ENCODE data around the gene PPP1R37.
A peak's percentile ranks its signal among the peaks of the same experiment; 100 is the strongest.

The PPP1R37 gene

GRCh38 chr19:45179072-45179891 is 86.3 kb downstream of the PPP1R37 start:
- DNase-seq (ENCODE audit: extremely low spot score, insufficient read length, low read depth), result no peak
- no peak for FAIRE-seq

GRCh38 chr19:45179892-45180370 is 87.0 kb downstream of the PPP1R37 start:
- FAIRE-seq (no peak), DNase-seq (ENCODE audit: extremely low spot score, insufficient read length, low read depth) (no peak)

GRCh38 chr19:45180936-45181335 is 88.0 kb downstream of the PPP1R37 start:
- DNase-seq (ENCODE audit: extremely low spot score, insufficient read length, low read depth) (no peak), FAIRE-seq (no peak)

GRCh38 chr19:45182758-45183157 is 89.8 kb downstream of the PPP1R37 start:
- FAIRE-seq (no peak), DNase-seq (ENCODE audit: extremely low spot score, insufficient read length, low read depth) (no peak)

- DNase-seq (ENCODE audit: extremely low spot score, insufficient read length, low read depth), result no peak
- no peak for FAIRE-seq
Measured at GRCh38 chr19:45184115-45184514, 91.1 kb downstream of the PPP1R37 start.

- DNase-seq (ENCODE audit: extremely low spot score, insufficient read length, low read depth) (no peak), FAIRE-seq (no peak)
Measured at GRCh38 chr19:45186509-45187334, 93.7 kb downstream of the PPP1R37 start.

- FAIRE-seq (peak; percentile 54), DNase-seq (ENCODE audit: extremely low spot score, insufficient read length, low read depth) (peak; percentile 47)
Measured at GRCh38 chr19:45187421-45188100, 94.6 kb downstream of the PPP1R37 start.

- DNase-seq (ENCODE audit: extremely low spot score, insufficient read length, low read depth) (no peak), FAIRE-seq (no peak)
Measured at GRCh38 chr19:45189971-45190370, 97.0 kb downstream of the PPP1R37 start.

- FAIRE-seq, result no peak
- no peak for DNase-seq (ENCODE audit: extremely low spot score, insufficient read length, low read depth)
Measured at GRCh38 chr19:45191375-45191774, 98.4 kb downstream of the PPP1R37 start.

- DNase-seq (ENCODE audit: extremely low spot score, insufficient read length, low read depth), result no peak
- no peak for FAIRE-seq
Measured at GRCh38 chr19:45195764-45196163, 102.8 kb downstream of the PPP1R37 start.

All from GM18507 (cell line).